Upper lobe of left lung (tissue), 4 donors: ENCODE data around the gene RBM39.

ENCODE experiments used
- CTCF ChIP-seq, 6 experiments: fragments of 450-650 bp in 4 of 6; fragments of 200-600 bp in 2 of 6; sonication (generic) in 2 of 6; IDR thresholded peaks; one replicate each; pipeline ENCODE4 v1.5.1; 2016 to 2019; ENCODE audit warnings: antibody characterized with exemption in 6 of 6
- EP300 ChIP-seq, 4 donors: sonication (generic); formaldehyde crosslinking; IDR thresholded peaks; one replicate each; pipeline ENCODE4 v1.5.1; 2017; ENCODE audit warnings: antibody characterized with exemption in 4 of 4, control low read depth in 2 of 4
- POLR2A ChIP-seq, 4 donors: fragments of 450-650 bp; IDR thresholded peaks; one replicate each; pipeline ENCODE4 v1.5.1; 2016 to 2017; ENCODE audit warnings: antibody characterized with exemption in 4 of 4, mild to moderate bottlenecking in 2 of 4

- no peak for TF ChIP-seq CTCF (IDR thresholded peaks at IDR 0.05)
- TF ChIP-seq EP300 (IDR thresholded peaks at IDR 0.05), result no peak
- no peak for TF ChIP-seq POLR2A (IDR thresholded peaks at IDR 0.05)
These were observed 72.8 kb downstream of the RBM39 start for GRCh38 chr20:35669221-35669620.
